ENCODE measurements around the gene SYNE3. TPM values are rescaled to one million over a fixed set of nuclear protein-coding genes. Genes with fewer than 3 reads are reported as not detected.
"Not testable (repeated sequence)": the region's sequence is repeated elsewhere in the genome, so short reads cannot be mapped to it uniquely, and the experiment has no call there.

Gene SYNE3
- total and polyA plus RNA-seq, 4 donors: 0.47 to 9.0 (median 4.7) TPM

DNA sequence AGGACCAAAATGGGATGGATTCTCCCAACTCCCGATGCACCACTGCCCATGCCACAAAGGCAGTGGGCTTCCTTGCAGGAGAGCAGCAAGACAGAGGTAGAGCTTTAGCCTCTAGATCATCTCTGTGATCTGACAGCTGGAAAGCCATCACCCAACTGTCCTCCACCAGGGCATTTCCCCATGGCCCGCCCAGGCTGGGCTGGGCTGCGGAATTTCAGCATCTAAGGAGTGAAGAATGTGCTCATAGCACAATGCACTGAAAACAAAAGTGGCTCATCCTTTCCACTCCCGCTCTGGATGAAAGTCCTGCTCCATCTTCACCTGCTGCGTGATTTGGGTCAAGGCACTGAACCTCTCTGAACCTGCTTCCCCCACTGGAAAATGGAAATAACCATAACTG, 5.6 kb downstream of the SYNE3 start:
- H3K4me3 ChIP-seq (ENCODE audit: low read depth in 1 of 3, low read length in 3 of 3): no peak overlapping the region
- H3K9me3 ChIP-seq (ENCODE audit: control insufficient read depth in 4 of 4, low read length in 3 of 4): no peaks in the 10 kb centered on the region
- DNase-seq (ENCODE audit: low spot score): no peak
- H3K27ac ChIP-seq (ENCODE audit: low read depth in 1 of 2, low read length in 2 of 2): no peak overlapping the region
- no peaks in the 10 kb centered on the region for H3K36me3 ChIP-seq (ENCODE audit: control insufficient read depth in 4 of 4, insufficient read depth in 3 of 4, low read depth in 1 of 4, low read length in 3 of 4)
- 87% methylated on average over 5 of the region's 5 CpGs for WGBS
- no peak for TF ChIP-seq JUND (IDR thresholded peaks at IDR 0.05)
- TF ChIP-seq FOXA2 (IDR thresholded peaks at IDR 0.05): no peak
- no peak for TF ChIP-seq EGR1 (IDR thresholded peaks at IDR 0.05; ENCODE audit: low read depth in 2 of 2)
- no peak for TF ChIP-seq FOXA1 (IDR thresholded peaks at IDR 0.05)
- TF ChIP-seq, protein P1, sequence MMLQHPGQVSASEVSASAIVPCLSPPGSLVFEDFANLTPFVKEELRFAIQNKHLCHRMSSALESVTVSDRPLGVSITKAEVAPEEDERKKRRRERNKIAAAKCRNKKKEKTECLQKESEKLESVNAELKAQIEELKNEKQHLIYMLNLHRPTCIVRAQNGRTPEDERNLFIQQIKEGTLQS (IDR thresholded peaks at IDR 0.05): no peak
- no peak for TF ChIP-seq RXRA (IDR thresholded peaks at IDR 0.05)
- no peak for TF ChIP-seq NR2F2 (IDR thresholded peaks at IDR 0.05)
- no peak for TF ChIP-seq SP1 (IDR thresholded peaks at IDR 0.05)
- TF ChIP-seq RAD21 (IDR thresholded peaks at IDR 0.05): no peak
- no peak overlapping the region for H3K9ac ChIP-seq (ENCODE audit: low read depth in 1 of 2, low read length in 2 of 2)
- peaks cover 14 to 53% (median 42%) of the 10 kb centered on the region in 4 donors for H3K4me1 ChIP-seq (ENCODE audit: control insufficient read depth in 4 of 4, insufficient read depth in 4 of 4, low read length in 3 of 4)
- no peaks in the 10 kb centered on the region for H3K27me3 ChIP-seq (ENCODE audit: control insufficient read depth in 4 of 4, insufficient read depth in 4 of 4, low read length in 3 of 4)

DNA sequence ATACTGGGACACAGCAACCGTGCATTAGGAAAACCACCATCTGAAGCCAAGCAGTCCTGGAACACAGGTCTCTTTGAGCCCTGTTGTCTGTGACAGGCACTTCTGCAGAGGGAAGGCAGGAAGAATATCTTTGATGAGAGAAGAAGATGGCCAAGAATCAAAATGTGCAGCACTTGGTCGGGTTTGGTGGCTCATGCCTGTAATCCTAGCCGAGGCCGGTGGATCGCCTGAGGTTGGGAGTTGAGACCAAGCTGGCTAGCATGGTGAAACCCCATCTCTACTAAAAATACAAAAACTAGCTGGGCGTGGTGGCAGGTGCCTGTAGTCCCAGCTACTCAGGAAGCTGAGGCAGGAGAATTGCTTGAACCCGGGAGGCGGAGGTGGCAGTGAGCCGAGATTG, 6.1 kb downstream of the SYNE3 start:
- not testable (repeated sequence) for H3K27ac ChIP-seq (ENCODE audit: low read depth in 1 of 2, low read length in 2 of 2); H3K36me3 ChIP-seq (ENCODE audit: control insufficient read depth in 4 of 4, insufficient read depth in 3 of 4, low read depth in 1 of 4, low read length in 3 of 4); H3K9ac ChIP-seq (ENCODE audit: low read depth in 1 of 2, low read length in 2 of 2); DNase-seq (ENCODE audit: low spot score); H3K4me3 ChIP-seq (ENCODE audit: low read depth in 1 of 3, low read length in 3 of 3); H3K9me3 ChIP-seq (ENCODE audit: control insufficient read depth in 4 of 4, low read length in 3 of 4); H3K27me3 ChIP-seq (ENCODE audit: control insufficient read depth in 4 of 4, insufficient read depth in 4 of 4, low read length in 3 of 4)
- peaks cover 11 to 48% (median 37%) of the 10 kb centered on the region in 4 donors for H3K4me1 ChIP-seq (ENCODE audit: control insufficient read depth in 4 of 4, insufficient read depth in 4 of 4, low read length in 3 of 4)
- WGBS: 96% methylated on average over 9 of the region's 9 CpGs

DNA sequence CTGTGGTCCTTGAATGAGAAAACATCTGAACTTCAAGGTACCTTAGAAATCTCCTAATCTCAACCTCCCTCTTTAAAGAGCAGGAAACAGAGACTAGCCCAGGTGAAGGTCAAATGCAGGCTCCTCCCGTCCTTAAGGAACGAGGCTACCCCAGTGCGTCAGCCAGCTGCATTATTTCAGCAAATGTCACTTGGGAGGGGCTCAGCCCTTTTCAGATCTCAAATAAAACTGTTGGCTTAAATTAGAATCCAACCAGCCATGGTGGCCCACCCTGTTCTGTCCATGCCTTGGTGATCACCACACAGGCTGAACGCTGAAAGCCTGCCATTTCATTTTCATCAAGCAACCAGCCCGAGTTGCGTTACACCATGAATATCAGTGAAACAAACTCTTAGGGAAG, 7.0 kb downstream of the SYNE3 start:
- H3K27me3 ChIP-seq (ENCODE audit: control insufficient read depth in 4 of 4, insufficient read depth in 4 of 4, low read length in 3 of 4): no peaks in the 10 kb centered on the region
- H3K36me3 ChIP-seq (ENCODE audit: control insufficient read depth in 4 of 4, insufficient read depth in 3 of 4, low read depth in 1 of 4, low read length in 3 of 4): no peaks in the 10 kb centered on the region
- no peak overlapping the region for H3K9ac ChIP-seq (ENCODE audit: low read depth in 1 of 2, low read length in 2 of 2)
- no peaks in the 10 kb centered on the region for H3K9me3 ChIP-seq (ENCODE audit: control insufficient read depth in 4 of 4, low read length in 3 of 4)
- H3K4me3 ChIP-seq (ENCODE audit: low read depth in 1 of 3, low read length in 3 of 3): no peak overlapping the region
- no peak overlapping the region for H3K27ac ChIP-seq (ENCODE audit: low read depth in 1 of 2, low read length in 2 of 2)
- TF ChIP-seq NR2F2 (IDR thresholded peaks at IDR 0.05): no peak
- no peak for TF ChIP-seq YY1 (IDR thresholded peaks at IDR 0.05)
- TF ChIP-seq, protein P2, sequence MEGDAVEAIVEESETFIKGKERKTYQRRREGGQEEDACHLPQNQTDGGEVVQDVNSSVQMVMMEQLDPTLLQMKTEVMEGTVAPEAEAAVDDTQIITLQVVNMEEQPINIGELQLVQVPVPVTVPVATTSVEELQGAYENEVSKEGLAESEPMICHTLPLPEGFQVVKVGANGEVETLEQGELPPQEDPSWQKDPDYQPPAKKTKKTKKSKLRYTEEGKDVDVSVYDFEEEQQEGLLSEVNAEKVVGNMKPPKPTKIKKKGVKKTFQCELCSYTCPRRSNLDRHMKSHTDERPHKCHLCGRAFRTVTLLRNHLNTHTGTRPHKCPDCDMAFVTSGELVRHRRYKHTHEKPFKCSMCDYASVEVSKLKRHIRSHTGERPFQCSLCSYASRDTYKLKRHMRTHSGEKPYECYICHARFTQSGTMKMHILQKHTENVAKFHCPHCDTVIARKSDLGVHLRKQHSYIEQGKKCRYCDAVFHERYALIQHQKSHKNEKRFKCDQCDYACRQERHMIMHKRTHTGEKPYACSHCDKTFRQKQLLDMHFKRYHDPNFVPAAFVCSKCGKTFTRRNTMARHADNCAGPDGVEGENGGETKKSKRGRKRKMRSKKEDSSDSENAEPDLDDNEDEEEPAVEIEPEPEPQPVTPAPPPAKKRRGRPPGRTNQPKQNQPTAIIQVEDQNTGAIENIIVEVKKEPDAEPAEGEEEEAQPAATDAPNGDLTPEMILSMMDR (IDR thresholded peaks at IDR 0.05; ENCODE audit: low read depth, low read length, missing input control): no peak
- TF ChIP-seq, protein P3, sequence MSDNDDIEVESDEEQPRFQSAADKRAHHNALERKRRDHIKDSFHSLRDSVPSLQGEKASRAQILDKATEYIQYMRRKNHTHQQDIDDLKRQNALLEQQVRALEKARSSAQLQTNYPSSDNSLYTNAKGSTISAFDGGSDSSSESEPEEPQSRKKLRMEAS (IDR thresholded peaks at IDR 0.05): no peak
- TF ChIP-seq JUND (IDR thresholded peaks at IDR 0.05): no peak
- 96% methylated on average over 6 of the region's 6 CpGs for WGBS
- H3K4me1 ChIP-seq (ENCODE audit: control insufficient read depth in 4 of 4, insufficient read depth in 4 of 4, low read length in 3 of 4): peaks cover 5 to 40% (median 29%) of the 10 kb centered on the region in 4 donors
- no peak for DNase-seq (ENCODE audit: low spot score)

DNA sequence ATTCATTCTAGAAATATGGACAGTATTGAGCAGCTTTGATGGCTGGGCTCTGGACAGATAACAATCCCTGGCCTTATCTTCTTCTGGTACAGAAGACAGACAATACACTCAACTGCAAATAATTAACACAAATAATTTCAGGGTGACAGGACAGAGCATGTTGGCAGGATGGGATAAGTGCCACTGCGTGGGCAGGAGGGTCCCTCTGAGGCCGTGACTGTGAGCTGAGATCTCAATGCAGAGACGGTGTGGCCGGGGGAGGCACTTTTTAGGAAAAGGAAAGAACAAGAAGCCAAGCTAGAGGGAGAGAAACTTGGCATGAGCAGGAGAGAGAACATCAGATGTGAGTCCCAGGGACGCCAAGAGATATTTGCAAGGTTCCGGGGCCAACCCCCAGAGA, 8.1 kb downstream of the SYNE3 start:
- H3K4me3 ChIP-seq (ENCODE audit: low read depth in 1 of 3, low read length in 3 of 3): no peak overlapping the region
- no peak for TF ChIP-seq TAF1 (conservative IDR thresholded peaks at IDR 0.05)
- TF ChIP-seq FOXA1 (IDR thresholded peaks at IDR 0.05): no peak
- TF ChIP-seq FOXA2 (IDR thresholded peaks at IDR 0.05): no peak
- peaks cover 2 to 30% (median 19%) of the 10 kb centered on the region in 4 donors for H3K4me1 ChIP-seq (ENCODE audit: control insufficient read depth in 4 of 4, insufficient read depth in 4 of 4, low read length in 3 of 4)
- no peaks in the 10 kb centered on the region for H3K27me3 ChIP-seq (ENCODE audit: control insufficient read depth in 4 of 4, insufficient read depth in 4 of 4, low read length in 3 of 4)
- H3K9me3 ChIP-seq (ENCODE audit: control insufficient read depth in 4 of 4, low read length in 3 of 4): no peaks in the 10 kb centered on the region
- 95% methylated on average over 6 of the region's 6 CpGs for WGBS
- H3K27ac ChIP-seq (ENCODE audit: low read depth in 1 of 2, low read length in 2 of 2): no peak overlapping the region
- no peak overlapping the region for H3K9ac ChIP-seq (ENCODE audit: low read depth in 1 of 2, low read length in 2 of 2)
- no peaks in the 10 kb centered on the region for H3K36me3 ChIP-seq (ENCODE audit: control insufficient read depth in 4 of 4, insufficient read depth in 3 of 4, low read depth in 1 of 4, low read length in 3 of 4)
- DNase-seq (ENCODE audit: low spot score): no peak

Data from liver (tissue), 9 donors.